Measurements from ENCODE around the gene UCP1.
"Not testable (repeated sequence)": the region's sequence is repeated elsewhere in the genome, so short reads cannot be mapped to it uniquely, and the experiment has no call there.

DNA sequence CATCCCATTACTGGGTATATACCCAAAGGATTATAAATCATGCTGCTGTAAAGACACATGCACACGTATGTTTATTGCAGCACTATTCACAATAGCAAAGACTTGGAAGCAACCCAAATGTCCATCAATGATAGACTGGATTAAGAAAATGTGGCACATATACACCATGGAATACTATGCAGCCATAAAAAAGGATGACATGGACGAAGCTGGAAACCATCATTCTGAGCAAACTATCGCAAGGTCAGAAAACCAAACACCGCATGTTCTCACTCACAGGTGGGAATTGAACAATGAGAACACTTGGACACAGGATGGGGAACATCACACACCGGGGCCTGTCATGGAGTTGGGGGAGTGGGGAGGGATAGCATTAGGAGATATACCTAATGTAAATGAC lies 55.0 kb downstream of the UCP1 start:
- TF ChIP-seq POLR2A (IDR thresholded peaks at IDR 0.05), result not testable (repeated sequence)
- TF ChIP-seq, protein P1, sequence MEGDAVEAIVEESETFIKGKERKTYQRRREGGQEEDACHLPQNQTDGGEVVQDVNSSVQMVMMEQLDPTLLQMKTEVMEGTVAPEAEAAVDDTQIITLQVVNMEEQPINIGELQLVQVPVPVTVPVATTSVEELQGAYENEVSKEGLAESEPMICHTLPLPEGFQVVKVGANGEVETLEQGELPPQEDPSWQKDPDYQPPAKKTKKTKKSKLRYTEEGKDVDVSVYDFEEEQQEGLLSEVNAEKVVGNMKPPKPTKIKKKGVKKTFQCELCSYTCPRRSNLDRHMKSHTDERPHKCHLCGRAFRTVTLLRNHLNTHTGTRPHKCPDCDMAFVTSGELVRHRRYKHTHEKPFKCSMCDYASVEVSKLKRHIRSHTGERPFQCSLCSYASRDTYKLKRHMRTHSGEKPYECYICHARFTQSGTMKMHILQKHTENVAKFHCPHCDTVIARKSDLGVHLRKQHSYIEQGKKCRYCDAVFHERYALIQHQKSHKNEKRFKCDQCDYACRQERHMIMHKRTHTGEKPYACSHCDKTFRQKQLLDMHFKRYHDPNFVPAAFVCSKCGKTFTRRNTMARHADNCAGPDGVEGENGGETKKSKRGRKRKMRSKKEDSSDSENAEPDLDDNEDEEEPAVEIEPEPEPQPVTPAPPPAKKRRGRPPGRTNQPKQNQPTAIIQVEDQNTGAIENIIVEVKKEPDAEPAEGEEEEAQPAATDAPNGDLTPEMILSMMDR (IDR thresholded peaks at IDR 0.05), result not testable (repeated sequence)

All from thyroid gland (tissue), 4 donors.